Skin of body (tissue), 2 donors: ENCODE results near the gene IL17RB. TPM values are rescaled to one million over a fixed set of nuclear protein-coding genes. Genes with fewer than 3 reads are reported as not detected.

ENCODE experiments used
- DNase-seq: peaks from one replicate; lab custom pipeline; 2025; lab: John Stamatoyannopoulos, UW
- total RNA-seq: library from RNA; depleted of rRNA; stranded (reverse); fragments of >200 nt; gene quantifications from one replicate; pipeline ENCODE4 v1.2.3, GENCODE V29; 2014

The IL17RB gene
- total RNA-seq, 1 donor from 2014 or later = 1.4 TPM

DNA sequence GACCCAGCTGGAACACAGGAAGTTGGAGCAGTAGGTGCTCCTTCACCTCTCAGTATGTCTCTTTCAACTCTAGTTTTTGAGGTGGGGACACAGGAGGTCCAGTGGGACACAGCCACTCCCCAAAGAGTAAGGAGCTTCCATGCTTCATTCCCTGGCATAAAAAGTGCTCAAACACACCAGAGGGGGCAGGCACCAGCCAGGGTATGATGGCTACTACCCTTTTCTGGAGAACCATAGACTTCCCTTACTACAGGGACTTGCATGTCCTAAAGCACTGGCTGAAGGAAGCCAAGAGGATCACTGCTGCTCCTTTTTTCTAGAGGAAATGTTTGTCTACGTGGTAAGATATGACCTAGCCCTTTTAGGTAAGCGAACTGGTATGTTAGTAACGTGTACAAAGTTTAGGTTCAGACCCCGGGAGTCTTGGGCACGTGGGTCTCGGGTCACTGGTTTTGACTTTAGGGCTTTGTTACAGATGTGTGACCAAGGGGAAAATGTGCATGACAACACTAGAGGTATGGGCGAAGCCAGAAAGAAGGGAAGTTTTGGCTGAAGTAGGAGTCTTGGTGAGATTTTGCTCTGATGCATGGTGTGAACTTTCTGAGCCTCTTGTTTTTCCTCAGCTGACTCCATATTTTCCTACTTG, 11.9 kb downstream of the IL17RB start:
- DNase-seq = no peak

DNA sequence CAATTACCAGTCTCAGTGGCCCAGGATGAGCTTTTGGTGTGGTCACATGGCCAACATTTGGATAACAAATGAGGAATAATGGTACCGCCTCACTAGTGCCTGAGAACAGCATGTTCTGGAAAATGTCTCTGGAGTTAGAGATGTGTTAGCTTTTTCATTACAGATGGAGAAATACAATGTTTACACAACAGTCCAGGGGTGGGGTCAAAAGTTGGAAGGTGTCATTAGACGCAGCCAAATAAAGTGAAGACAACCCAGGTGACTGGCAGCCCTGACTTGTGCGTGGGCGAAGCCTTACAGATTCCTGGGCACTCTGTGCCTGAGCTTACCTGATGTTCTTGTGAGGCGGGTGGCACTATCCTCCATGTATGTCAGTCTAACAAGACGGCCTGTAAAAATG, 12.8 kb downstream of the IL17RB start:
- DNase-seq = no peak

DNA sequence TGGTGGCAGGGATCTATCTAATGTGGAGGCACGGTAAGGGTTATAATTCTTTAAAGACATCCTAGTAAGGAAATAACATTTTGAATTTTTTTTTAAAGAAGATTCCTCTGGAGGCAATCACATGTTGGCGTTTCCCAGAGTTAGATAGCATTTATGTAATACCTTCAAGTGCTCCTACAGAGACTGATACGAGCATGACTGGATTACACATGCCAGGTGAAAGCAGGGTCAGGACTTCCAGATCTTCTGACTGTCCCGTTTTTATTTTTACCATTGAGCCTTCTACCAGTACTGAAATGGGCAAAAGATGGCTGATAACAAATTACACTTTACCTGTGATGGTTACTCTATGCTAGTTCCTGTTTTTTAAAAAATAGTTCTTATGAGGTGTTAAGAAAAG, 13.8 kb downstream of the IL17RB start:
- no peak for DNase-seq

DNA sequence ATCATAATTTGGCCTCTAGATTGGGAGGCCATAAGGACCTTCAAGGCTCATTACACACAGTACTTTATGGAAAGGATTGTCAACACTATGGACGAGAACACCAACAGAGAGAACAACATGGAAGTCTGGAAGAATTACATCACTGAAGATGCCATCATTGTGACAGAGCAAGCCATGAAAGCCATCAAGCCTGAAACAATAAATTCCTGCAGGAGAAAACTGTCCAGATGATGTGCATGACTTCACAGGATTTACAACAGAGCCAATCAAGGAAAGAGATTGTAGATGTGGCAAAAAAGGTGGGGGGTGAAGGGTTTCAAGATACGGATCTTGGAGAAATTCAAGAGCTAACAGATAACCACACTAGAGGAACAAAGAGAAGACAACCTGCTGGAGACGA, 15.9 kb downstream of the IL17RB start:
- no peak for DNase-seq

DNA sequence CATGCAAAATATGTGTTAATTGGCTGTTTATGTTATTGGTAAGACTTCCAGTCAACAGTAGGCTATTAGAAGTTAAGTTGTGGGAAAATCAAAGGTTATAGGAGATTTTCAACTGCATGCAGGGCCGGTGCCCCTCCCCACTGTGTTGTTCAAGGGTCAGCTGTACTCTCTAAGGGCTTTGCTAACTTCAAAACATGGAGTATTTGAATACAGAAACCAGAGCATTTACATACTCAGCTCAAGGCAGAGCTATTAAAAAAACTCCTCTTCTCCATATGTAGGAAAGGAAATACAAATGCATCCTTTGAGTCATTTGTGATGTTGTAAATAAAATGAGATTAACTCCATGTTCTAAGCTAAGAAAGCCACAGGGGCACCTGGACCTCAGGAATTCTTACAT, 16.8 kb downstream of the IL17RB start:
- DNase-seq = no peak

DNA sequence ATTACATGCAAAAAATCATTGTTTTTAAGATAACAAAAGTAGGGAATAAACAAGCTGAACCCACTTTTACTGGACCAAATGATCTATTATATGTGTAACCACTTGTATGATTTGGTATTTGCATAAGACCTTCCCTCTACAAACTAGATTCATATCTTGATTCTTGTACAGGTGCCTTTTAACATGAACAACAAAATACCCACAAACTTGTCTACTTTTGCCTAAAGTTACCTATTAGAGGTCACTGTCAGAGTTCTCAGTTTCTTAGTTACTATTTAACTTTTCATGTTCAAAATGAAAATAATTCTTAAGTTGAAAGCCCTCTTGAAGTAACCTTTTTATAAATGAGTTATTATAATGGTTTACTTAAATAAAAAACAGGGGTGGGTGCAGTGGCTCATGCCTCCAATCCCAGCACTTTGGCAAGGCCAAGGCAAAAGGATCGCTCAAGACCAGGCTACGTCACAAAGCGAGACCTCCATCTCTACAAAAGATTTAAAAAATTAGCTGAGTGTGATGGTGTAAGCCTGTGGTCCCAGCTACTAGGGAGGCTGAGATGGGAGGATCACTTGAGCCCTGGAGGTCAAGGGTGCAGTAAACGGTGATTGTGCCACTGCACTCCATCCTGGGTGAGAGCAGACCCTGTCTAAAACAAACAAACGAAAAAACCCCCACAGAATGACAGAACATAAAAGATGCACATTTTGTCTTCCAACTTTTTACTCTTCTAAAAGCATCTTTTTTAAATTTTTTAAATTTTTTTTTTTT, 19.5 kb downstream of the IL17RB start:
- no peak for DNase-seq

DNA sequence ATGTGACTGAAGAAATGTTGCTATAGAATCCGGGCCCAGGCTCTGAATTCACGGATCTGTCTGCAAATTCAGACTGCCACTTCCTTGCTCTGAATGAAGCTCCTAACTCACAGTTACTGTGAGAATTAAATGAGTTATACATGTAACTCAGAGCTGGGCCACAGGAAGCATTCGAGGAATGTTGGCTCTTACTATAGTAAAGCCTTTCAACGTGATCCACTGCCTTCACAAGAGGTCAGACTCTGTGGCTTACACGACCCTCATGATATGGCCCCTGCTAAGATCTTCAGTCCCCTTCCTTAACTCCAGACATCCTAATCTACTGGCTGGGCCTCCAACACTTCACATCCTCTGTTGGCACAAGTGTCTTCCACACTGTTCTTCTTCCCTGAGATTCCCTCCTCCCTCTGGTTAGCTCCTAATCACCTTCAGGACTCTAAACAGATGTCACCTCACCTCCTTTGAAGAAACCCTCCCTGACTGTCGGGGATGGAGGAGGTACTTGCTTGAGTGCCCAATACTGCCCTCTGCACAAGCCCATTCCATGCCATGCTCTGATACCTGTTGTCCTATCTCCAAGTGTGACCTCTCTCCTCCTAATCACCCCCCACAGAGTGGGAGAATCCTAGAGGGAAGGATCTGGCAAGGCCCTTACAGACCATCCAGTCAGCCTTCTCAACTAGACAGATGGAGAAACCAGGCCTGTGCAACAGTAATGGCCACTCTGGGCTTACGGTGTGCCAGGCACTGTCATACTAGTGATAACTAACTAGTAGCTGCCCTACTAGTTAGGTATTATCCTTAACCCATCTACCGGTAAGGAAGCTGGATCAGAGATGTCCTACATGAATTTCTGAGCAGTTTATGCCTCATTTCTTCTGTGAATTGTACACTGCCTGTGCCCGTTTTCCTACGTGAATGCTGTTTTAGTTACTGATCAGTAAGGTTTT, 34.3 kb downstream of the IL17RB start:
- no peak for DNase-seq

DNA sequence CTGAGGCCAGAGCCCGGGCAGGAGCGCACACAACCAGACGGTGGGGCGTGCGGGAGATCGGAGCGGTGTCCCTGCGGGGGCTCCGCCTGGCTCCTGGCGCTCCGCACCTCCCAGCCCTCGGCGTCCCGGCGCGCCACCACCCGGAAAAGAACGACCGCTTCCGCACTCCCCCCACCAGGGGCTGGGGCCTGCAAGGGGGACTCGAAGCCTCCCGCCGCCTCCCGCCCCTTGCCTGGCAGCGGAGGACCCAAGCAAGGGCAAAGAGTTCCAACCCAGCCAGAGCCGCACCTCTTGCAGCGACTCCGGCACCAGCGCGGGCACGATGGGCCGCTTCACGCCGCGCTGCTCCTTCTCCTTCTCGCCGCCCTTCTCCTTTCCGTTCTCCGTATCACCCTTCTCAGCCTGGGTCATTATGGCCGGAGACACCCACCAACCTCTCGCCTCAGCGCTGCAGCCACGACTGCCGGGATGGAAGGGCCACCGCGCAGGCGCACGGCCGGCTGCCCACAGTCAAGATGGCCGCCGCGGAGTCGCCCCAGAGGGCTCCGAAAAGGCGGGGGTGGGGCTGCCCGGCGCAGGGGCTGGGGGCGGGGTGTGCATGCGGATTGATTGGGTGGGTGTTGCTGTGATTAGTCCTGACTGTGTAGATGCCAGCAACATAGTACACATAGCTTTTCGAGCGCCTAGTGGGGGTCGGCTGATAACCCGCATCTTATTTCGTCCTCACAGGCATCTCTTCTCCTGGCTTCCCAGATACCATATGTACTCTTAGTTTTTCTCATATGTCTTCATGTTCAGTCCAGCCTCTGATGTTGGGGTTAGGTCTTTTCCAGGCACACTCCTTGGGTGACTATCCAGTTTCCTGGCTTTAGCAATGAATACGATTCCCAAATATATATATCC, 35.6 kb downstream of the IL17RB start, which contains the start of gene ACTR8:
Gene ACTR8, minus strand, starts transcription at position 462 of the 903 bp plus-strand sequence. Its CDS starts 51 bp downstream, at position 411.
- peak; percentile 80 for DNase-seq

DNA sequence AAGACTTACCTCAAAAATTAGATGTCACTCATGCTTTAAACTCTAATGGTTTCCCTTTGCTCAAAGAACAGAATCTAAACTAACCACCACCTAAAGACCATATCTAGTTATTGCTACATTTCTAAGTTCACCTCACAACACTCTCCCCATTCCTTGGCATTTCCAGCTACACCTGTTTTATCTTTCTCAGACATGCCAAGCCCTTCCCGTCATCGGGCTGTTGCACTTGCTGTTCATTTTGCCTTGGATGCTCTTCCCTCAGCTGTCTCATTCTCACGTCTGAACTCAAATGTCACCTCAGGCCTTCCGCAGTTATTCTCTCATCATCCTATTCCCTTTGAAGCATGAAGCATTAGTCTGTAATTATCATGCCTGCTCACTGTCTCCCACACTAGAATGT, 36.6 kb downstream of the IL17RB start:
- no peak for DNase-seq

DNA sequence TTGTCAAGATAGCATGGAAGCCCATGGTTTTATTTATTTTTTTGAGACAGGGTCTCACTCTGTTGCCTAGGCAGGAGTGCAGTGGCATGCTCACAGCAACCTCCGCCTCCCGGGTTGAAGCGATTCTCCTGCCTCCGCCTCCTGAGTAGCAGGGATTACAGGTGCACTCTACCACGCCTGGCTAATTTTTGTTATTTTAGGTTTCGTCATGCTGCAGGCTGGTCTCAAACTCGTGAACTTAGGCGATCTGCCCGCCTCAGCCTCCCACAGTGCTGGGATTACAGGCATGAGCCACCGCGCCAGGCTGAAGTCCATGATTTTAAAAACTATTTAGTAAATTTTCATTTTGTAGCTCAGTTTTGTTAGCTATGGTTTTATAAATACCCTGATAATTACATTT, 38.3 kb downstream of the IL17RB start:
- no peak for DNase-seq

DNA sequence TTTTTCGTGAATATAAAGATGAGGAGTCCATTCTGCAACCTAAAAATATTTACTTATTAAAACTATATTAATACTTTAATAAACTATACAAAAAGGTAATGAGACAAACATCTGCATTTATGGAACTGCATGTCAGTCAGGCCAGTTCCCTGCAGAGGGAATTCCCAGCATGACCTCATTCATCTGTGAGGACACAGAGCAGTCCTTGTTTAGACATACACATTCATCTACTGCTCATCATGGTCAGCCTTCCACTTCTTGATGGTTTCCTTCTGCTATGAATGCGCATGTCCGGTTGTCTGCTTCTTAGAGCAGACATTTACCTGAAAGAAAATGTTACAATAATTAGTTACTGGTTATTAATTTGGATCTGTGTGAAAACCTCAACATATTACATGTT, 38.9 kb downstream of the IL17RB start:
- DNase-seq = no peak

DNA sequence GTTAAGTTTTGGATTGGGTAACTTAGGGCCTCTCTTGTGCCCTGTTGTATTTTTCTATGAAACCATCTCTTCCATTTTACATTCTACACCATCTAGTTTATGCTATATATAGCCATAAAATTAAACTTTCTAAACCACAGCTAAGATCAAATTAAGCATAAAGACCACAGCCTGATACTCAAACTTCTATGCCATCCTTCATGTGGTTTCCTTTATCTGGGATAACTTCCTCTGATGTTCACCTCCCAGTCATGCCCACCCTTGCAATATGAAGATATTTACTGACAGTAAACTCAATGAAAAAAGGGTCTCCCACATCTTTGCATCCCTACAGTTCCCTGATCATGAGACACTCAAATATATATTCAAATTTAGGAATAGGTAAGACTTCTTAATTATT, 41.1 kb downstream of the IL17RB start:
- no peak for DNase-seq

DNA sequence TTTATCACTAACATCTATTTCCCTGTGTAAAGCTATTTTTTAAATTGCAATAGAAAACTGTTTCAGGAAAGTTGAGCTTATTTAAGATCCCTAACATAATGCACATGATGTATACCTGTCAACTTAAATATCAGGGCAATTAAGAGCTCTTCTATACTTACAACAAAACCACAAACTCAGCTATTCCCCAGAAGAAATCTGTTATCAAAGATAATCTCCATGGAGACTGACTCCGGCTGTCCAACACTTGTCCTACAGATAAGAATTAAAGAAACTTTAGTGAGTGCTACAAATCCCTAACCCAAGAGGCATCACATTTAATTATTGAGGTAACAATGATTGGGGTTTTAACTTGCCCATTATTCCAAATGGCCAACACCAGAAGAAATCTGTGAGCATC, 41.9 kb downstream of the IL17RB start:
- DNase-seq = no peak

DNA sequence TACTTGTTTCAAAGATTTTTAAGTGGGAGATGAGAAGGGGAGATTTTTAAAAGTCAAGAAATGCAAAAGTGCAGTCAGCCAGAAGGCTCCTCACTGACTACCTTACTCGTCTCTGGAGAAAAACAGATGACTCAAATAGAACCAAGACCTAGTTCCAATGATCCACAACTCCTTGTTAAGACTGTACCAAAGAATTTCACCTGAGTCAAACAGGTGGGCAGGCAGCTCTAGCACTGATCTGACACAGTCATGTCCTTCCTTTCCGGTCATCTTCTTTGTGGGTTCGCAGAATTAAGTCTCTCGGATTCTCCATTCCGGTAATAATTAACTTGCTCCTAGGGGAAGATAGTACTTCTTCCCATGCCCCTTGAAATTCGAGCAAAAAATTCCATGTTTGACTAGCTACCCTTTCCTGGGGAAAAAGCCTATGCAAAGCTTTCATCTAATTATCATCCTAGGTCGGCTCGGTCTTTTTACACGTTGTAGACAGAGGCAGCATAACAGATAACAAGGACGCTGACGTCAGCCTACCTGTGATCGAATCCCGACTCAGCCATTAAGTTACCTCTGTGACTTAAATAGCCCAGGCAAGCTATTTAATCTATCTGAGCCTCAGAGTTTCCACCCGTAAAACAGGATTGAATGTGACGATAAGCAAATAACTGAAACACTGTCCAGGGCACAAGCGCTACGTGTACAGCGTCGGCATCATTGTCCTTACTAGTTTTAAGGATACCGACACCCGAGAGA, 44.5 kb downstream of the IL17RB start:
- peak; percentile 40 for DNase-seq

DNA sequence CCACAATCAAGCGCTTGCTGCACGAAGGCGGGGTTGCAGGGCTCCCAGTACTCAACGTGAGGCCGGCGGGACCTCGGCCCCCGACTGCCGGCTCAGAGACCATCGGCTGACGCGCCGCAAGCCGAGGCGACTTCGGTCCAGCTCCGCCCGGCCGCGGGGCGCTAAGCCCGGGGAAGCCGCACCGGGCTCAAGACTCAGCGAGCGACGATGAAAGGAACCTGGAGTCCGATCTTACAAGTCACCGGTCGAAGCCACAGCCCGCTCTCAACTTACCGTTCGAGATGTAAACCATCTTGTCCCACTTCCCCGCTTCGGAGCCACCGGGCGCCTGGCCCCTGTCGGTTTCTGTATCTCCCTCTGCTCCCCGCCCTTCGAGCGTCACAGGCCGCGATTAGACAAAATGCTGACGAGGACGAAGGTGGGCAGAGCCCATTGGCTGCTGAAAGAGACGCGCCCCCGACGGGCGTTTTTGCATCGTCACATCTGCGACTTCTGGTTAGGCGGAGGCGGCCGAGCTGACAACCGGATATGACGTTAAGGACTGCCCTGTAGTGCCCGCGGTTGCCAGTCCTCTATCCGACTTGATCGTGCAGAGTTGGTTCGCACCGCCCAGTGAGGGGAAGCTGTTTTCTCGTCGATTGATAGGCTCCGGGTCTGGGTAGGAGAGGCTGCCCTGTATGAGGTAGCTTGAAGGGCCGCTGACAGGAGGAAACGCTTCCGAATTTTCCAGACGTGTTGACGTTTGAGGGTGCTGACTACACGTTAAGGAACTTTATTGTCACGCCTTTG, 45.3 kb downstream of the IL17RB start, which contains the start of gene SELENOK:
Gene SELENOK, minus strand, starts transcription at position 363 of the 789 bp plus-strand sequence.
- peak; percentile 99 for DNase-seq

DNA sequence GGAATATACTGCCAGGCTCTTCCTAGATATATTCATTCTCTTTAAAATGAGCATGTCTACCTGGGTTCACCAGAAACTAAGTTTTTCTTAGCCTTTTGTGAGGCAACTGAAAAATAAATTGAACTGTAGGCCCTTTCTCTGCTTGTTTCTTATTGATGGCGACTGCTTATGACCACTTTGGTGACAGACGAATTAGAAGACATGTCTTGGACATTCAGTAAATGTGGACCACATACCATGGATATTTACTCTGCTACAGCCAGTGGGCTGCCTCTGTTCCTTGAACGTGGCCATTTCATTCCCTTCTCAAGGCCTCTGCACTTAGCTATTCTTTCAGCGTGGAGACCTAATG, 45.9 kb downstream of the IL17RB start:
- DNase-seq = peak; percentile 41

DNA sequence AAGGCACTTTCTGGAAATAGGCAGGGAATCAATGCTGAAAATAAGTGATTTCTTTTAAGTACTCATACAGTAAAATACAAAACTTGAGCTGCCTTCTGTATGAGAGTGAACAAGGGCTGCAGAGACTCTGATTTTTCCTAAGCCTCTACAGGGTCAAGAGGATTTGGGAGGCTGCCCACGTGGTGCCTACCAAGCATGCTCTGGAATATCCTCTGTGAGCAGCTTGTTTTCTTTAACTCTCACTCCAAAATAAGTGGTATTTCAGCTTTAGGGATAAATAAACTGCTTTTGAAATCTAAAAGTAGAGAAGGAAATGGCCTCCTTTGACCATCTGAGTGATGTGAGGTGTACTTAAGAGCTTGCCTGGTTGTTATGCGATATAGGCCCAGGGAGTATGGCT, 53.4 kb downstream of the IL17RB start:
- DNase-seq = no peak

DNA sequence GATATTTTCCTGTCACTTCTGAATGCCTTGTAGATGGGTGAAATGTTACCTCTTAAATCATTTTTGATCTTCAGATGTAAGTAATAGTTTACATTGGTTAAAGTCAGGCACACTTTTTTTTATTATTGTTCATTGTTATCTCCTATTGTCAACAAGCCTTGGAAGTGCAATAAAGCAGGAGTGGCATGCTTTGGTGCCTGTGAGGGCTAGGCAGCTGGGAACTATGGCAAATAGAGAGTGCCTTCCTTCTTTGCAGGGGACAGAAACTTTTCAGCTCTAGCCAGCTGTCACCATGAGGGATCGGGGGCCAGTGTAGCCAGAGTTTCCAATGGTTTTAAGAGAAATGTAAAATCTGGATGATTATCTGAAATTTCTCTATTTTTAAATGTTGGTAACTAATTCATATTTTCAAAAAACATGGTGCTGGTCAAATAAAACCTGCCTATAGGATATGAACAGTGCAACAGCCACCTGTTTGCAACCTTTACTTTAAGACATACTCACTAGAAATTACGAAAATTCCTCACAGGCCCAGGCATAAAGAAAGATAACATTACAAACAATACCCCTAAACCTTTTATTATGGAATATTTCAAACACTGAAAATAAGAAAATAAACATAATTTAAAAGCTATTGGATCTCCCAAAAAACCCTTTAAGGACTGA, 54.4 kb downstream of the IL17RB start:
- DNase-seq = no peak

DNA sequence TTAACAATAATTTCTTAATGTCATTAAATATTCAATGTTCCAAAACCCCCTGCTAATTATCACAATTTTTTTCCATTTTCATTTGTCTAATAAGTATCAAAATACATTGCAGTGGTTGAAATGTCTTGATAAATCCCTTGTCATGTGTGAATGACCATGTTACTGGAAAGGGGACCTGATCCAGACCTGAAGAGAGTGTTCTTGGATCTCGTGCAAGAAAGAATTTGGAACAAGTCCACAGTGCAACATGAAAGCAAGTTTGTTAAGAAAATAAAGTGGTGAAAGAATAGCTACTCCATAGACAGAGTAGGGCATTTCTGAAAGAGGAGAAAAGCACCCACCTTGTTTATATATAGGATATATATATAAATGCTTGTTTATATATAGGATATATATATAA, 55.7 kb downstream of the IL17RB start:
- DNase-seq = no peak
